ENCODE measurements around the gene OR5AU1. TPM values are rescaled to one million over a fixed set of nuclear protein-coding genes. Genes with fewer than 3 reads are reported as not detected.

Gene OR5AU1
- total RNA-seq, 1 donor = not detected

- Histone ChIP-seq H3K36me3 (ENCODE audit: insufficient read depth, low read length) (no peaks in the 10 kb centered on the region), H4K20me1 (ENCODE audit: insufficient read depth, low read length) (no peaks in the 10 kb centered on the region), H3K4me1 (ENCODE audit: insufficient read depth, low read length) (no peaks in the 10 kb centered on the region), H3K4me2 (ENCODE audit: insufficient read depth, low read length) (no peak overlapping the region), H3K27me3 (ENCODE audit: insufficient read depth, low read length) (no peaks in the 10 kb centered on the region), H3K27ac (ENCODE audit: low read depth, low read length) (no peak overlapping the region), H2AFZ (ENCODE audit: low read length) (no peak overlapping the region), H3K79me2 (ENCODE audit: insufficient read depth, low read length) (no peaks in the 10 kb centered on the region), H3K4me3 (ENCODE audit: insufficient read depth, low read length) (no peak overlapping the region), H3K9me3 (ENCODE audit: low read depth, low read length) (no peaks in the 10 kb centered on the region)
- TF ChIP-seq, protein P1, sequence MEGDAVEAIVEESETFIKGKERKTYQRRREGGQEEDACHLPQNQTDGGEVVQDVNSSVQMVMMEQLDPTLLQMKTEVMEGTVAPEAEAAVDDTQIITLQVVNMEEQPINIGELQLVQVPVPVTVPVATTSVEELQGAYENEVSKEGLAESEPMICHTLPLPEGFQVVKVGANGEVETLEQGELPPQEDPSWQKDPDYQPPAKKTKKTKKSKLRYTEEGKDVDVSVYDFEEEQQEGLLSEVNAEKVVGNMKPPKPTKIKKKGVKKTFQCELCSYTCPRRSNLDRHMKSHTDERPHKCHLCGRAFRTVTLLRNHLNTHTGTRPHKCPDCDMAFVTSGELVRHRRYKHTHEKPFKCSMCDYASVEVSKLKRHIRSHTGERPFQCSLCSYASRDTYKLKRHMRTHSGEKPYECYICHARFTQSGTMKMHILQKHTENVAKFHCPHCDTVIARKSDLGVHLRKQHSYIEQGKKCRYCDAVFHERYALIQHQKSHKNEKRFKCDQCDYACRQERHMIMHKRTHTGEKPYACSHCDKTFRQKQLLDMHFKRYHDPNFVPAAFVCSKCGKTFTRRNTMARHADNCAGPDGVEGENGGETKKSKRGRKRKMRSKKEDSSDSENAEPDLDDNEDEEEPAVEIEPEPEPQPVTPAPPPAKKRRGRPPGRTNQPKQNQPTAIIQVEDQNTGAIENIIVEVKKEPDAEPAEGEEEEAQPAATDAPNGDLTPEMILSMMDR (IDR thresholded peaks at IDR 0.05; ENCODE audit: extremely low read depth, low read depth, low read length) = no peak
- DNase-seq (ENCODE audit: insufficient read length, low spot score, missing footprints) = no peak
These were observed 38.7 kb upstream of the OR5AU1 start for GRCh38 chr14:21194597-21194996.

GRCh38 chr14:21192875-21193535, 37.1 kb upstream of the OR5AU1 start:
- Histone ChIP-seq H3K4me3 (ENCODE audit: insufficient read depth, low read length) (no peak overlapping the region), H3K27ac (ENCODE audit: low read depth, low read length) (no peak overlapping the region), H3K79me2 (ENCODE audit: insufficient read depth, low read length) (no peaks in the 10 kb centered on the region), H2AFZ (ENCODE audit: low read length) (no peak overlapping the region), H4K20me1 (ENCODE audit: insufficient read depth, low read length) (no peaks in the 10 kb centered on the region), H3K27me3 (ENCODE audit: insufficient read depth, low read length) (no peaks in the 10 kb centered on the region), H3K4me1 (ENCODE audit: insufficient read depth, low read length) (no peaks in the 10 kb centered on the region), H3K36me3 (ENCODE audit: insufficient read depth, low read length) (no peaks in the 10 kb centered on the region), H3K4me2 (ENCODE audit: insufficient read depth, low read length) (no peak overlapping the region), H3K9me3 (ENCODE audit: low read depth, low read length) (no peaks in the 10 kb centered on the region)
- DNase-seq (ENCODE audit: insufficient read length, low spot score, missing footprints) = no peak
- TF ChIP-seq, protein P1 (IDR thresholded peaks at IDR 0.05; ENCODE audit: extremely low read depth, low read depth, low read length) = no peak

DNA sequence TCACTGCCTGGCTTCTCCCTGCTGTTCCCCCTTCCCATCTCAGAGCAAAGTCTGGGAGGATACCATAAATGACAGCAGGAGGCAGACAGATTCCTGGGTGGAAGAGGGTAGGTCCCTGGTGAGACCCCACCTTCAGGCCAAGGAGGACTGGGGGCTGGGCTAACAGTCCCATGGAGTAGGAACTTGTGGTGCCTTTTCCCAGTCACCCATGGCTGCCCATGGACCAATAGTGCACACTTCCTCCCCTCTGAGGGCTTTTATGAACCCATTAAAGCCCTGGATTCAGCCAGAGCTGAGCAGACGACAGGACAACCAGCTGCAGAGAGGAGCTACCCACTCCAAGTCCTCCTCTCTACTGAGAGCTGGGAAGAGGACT, 36.6 kb upstream of the OR5AU1 start:
- DNase-seq (ENCODE audit: insufficient read length, low spot score, missing footprints) = no peak
- no peaks in the 10 kb centered on the region for H3K79me2 ChIP-seq (ENCODE audit: insufficient read depth, low read length)
- H3K27ac ChIP-seq (ENCODE audit: low read depth, low read length) = no peak overlapping the region
- no peaks in the 10 kb centered on the region for H3K27me3 ChIP-seq (ENCODE audit: insufficient read depth, low read length)
- H3K36me3 ChIP-seq (ENCODE audit: insufficient read depth, low read length) = no peaks in the 10 kb centered on the region
- no peak overlapping the region for H2AFZ ChIP-seq (ENCODE audit: low read length)
- H3K4me3 ChIP-seq (ENCODE audit: insufficient read depth, low read length) = peak overlapping the region; percentile 60
- H3K4me2 ChIP-seq (ENCODE audit: insufficient read depth, low read length) = peak overlapping the region; percentile 76
- no peaks in the 10 kb centered on the region for H3K4me1 ChIP-seq (ENCODE audit: insufficient read depth, low read length)
- TF ChIP-seq, protein P1 (IDR thresholded peaks at IDR 0.05; ENCODE audit: extremely low read depth, low read depth, low read length) = no peak
- no peaks in the 10 kb centered on the region for H4K20me1 ChIP-seq (ENCODE audit: insufficient read depth, low read length)
- no peaks in the 10 kb centered on the region for H3K9me3 ChIP-seq (ENCODE audit: low read depth, low read length)

DNA sequence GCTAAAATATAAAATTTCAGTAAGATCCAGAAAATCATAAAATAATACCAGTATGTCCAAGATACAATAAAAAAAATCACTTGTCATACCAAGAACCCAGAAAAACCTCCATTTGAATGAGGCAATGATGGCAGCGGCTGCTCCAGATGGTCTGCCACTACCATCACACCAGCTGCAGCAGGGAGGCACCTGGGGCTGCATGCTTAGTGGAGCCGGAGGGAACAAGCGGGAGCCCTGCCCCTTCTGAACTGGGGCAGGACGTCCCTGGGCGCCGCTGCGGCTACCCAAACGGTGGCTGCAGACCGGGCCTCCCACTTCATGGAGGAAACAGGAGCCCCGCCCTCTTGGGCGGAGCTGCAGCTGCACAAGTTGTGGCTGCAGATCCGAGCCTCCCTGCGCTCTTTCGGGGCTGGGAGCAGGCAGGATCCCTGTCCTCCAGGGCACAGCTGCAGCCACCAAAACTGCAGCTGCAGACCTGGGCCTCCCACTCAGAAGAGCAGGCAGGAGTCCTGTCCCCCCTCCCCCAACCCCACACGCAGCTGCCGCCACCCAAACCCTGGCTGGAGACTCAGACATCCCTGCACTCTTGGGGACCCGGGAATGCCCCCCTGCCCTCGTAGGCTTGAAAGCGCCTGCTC, 36.1 kb upstream of the OR5AU1 start:
- no peaks in the 10 kb centered on the region for H3K79me2 ChIP-seq (ENCODE audit: insufficient read depth, low read length)
- H3K4me1 ChIP-seq (ENCODE audit: insufficient read depth, low read length) = no peaks in the 10 kb centered on the region
- no peaks in the 10 kb centered on the region for H3K27me3 ChIP-seq (ENCODE audit: insufficient read depth, low read length)
- DNase-seq (ENCODE audit: insufficient read length, low spot score, missing footprints) = peak; percentile 91
- no peaks in the 10 kb centered on the region for H4K20me1 ChIP-seq (ENCODE audit: insufficient read depth, low read length)
- H3K27ac ChIP-seq (ENCODE audit: low read depth, low read length) = no peak overlapping the region
- peak overlapping the region; percentile 95 for H2AFZ ChIP-seq (ENCODE audit: low read length)
- TF ChIP-seq, protein P1 (IDR thresholded peaks at IDR 0.05; ENCODE audit: extremely low read depth, low read depth, low read length) = no peak
- no peaks in the 10 kb centered on the region for H3K36me3 ChIP-seq (ENCODE audit: insufficient read depth, low read length)
- peak overlapping the region; percentile 60 for H3K4me3 ChIP-seq (ENCODE audit: insufficient read depth, low read length)
- no peaks in the 10 kb centered on the region for H3K9me3 ChIP-seq (ENCODE audit: low read depth, low read length)
- H3K4me2 ChIP-seq (ENCODE audit: insufficient read depth, low read length) = peak overlapping the region; percentile 76
